CD1c-positive myeloid dendritic cell (primary cell): ENCODE results near the gene TEKT5.
"Not testable (repeated sequence)": the region's sequence is repeated elsewhere in the genome, so short reads cannot be mapped to it uniquely, and the experiment has no call there.

ENCODE experiments used
- DNase-seq: peaks from one replicate; pipeline ENCODE4 v3.0.0-alpha.2; 2016; ENCODE audit errors: extremely low spot score

Gene TEKT5

DNA sequence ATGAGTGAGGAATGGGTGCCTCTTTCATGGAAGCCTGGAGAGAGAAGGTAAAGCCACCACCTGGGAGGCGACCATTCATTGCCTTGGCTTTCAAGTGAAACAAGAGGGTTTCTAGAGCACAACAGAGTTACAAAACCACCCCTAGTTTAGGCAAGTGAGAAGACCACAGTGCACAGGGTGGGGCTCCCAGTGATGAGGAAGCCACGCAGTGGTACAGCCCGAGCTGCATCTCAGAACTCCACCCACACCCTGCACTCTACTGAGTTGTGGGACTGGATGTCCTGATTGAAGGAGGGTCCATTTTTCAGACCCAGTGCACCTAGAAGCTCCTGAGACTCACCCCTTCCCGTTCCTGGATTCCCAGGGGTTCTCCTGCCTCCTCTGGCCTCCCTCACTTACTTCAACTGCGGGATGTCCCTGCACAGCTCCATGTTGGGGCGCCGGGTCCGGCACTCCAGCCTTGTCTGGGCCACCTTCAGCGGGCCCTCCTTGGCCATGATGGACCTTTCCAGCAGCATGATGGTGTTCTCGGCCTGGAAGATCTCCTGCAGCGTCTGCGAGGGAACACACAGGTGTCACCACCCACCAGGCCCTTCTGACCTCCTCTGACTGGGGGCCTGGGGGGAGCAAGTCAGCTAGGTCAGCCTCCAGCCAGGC, 59.2 kb downstream of the TEKT5 start:
- no peak for DNase-seq

DNA sequence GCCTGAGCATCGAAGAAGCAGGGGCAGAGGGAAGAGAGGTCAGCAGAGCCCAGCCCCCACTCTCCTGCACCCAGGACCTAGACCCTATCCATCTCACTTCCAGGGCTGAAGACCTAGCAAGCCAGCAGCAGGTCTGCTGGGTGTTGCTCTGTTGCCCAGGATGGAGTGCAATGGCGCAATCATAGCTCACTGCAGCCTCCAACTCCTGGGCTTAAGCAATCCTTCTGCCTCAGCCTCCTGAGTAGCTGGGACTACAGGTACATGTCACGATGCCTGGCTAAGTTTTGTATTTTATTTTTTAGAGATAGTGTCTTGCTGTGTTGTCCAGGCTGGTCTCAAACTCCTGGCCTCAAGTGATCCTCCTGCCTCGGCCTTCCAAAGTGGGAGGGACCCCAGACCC, 61.3 kb downstream of the TEKT5 start:
- not testable (repeated sequence) for DNase-seq

DNA sequence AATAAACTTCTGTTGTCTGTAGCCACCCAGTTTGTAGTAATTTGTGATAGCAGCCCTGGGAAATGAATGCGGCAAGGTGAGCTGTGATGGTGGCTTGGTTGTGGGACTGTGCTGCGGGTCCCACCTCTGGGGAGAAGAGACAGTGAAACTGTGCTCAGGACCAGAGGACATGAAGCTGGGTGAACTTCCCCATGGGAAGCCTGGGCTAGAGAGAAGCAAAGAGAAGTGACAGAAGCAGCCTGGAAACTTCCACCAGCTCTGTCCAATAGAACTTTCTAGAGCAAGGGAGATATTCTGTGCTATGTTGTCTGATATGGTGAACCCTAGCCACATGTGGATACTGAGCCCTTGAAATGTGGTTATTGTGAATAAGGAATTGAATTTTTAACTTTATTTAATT, 62.8 kb downstream of the TEKT5 start:
- peak; percentile 26 for DNase-seq

- no peak for DNase-seq
Measured at GRCh38 chr16:10629592-10629963, 65.2 kb downstream of the TEKT5 start.

DNA sequence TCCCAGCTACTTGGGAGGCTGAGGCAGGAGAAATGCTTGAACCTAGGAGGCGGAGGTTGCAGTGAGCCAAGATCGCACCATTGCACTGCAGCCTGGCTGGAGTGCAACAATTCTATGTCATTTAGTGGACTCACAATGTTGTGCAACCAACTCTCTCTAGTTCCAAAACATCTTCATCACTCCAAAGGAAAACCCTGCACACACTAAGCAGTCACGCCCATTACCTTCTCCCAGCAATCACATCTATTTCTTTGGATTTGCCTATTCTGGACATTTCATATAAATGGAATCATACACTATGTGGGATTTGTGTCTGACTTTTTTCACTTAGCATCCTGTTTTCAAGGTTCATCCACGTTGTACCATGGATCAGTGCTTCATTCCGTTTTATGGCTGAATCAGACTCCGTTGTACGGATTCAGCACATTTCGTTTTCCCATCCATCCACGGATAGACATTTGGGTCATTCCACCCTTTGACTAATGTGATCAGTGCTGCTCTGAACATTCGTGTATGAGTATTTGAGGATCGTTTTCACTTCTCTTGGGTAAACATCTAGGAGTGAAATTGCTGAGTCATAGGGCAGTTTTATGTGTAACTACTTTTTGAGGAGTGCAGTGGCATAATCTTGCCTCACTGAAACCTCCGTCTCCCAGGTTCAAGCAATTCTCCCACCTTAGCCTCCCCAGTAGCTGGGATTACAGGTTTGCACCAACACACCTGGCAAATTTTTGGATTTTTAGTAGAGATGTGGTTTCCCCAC, 69.0 kb downstream of the TEKT5 start:
- peak; percentile 30 for DNase-seq

DNA sequence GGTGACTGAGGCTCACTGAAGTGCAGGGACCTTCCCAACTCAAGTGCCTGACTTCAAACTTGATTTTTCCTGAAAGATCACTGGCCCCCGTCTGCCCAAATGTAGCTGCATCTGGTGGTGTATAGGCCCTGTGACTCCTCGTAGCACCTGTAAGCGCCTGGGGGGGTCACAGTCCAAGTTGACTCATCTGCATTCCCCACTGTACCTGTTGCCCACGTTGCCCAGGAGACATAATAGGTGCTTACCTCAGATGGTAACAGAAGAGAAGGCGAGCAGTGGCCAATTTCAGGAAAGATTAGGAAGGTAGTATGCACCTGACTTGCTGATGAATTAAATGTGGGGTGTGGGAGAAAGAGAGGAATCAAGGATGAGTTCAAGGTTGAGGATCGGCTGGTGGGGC, 70.2 kb downstream of the TEKT5 start:
- DNase-seq: no peak

GRCh38 chr16:10623059-10623458, 71.7 kb downstream of the TEKT5 start:
- DNase-seq: no peak

DNA sequence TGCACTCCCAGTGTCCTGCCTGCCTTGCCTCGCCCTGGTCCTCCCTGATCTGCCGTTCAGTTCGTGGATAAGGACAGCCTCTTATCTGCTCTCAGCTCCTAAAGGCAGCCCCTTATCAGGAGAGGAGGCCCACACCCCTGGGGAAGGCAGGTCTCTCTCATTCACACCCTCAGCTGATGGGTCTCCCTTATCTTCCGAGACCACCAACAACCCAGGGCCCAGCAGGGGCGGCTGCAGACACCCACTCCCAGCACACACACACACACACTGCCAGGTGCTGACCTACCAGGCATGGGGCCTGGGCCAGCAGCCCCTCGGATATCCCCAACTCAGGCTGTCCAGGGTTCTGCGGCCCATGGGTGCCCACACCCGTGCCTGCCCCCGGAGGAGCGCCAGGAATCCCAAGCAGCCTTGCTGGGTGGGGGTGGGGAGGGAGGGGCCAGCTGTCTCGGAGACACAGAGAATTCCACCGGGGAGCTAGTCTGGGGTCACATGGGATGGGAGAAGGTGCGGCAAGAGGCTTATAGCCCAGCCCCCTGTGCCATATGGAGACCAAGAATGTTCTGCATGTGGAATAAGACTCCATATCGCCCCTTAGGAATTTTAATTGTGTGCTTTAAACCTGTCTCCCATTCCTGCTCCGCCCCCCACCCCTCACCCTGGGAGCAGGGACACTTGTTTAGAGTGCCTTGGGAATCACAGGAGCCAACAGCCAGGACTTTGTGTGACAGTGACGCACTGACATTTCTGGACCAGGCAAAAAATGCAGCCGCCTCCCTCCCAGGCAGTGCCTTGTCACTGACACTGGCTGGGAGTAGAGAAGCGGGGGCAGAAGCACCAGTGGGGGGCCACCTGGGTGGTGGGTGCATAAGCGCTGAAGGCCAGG, 72.5 kb downstream of the TEKT5 start:
- no peak for DNase-seq

DNA sequence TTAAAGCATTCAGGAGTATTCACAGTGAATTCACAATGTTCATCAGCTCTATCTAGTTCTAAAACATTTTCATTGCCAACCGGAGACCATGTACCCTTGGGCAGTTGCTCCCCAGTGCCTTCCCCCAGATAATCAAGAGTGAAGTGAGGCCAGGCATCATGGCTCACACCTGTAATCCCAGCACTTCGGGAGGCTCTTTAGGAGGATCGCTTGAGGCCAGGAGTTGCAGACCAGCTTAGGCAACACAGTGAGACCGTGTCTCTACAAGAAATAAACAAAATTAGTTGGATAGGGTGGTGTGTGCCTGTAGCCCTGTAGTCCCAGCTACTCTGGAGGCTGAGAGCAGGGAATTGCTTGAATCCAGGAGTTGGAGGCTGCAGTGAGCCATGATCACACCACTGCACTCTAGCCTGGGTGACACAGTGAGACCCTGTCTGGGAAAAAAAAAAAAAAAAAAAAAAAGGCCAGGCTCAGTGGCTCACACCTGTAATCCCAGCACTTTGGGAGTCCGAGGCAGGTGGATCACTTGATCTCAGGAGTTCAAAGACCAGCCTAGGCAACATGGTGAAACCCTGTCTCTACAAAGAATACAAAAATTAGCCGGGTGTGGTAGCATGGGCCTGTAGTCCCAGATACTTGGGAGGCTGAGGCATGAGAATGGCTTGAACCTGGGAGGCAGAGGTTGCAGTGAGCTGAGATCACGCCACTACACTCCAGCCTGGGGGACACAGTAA, 73.3 kb downstream of the TEKT5 start:
- not testable (repeated sequence) for DNase-seq

DNA sequence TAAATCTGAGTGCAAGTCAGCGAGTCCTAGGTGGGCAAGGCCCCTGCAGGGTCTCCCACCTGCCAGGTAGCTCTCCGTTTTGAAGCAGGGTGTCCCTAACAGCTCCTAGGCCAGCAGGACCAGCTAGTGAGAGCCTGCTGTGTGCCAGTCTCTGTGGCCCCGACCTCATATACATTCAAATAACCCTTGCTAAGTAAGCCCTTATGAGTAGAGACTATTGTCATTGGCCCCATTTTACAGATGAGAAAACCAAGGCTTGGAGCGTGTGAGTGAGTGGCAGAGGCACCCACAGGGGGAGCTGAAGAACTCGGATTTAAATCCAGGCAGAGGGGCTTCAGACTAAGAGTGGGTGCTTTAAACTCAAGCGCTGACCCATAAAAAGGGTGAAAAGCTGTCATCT, 74.6 kb downstream of the TEKT5 start:
- DNase-seq: no peak

GRCh38 chr16:10619271-10619849, 75.4 kb downstream of the TEKT5 start:
- peak; percentile 55 for DNase-seq

DNA sequence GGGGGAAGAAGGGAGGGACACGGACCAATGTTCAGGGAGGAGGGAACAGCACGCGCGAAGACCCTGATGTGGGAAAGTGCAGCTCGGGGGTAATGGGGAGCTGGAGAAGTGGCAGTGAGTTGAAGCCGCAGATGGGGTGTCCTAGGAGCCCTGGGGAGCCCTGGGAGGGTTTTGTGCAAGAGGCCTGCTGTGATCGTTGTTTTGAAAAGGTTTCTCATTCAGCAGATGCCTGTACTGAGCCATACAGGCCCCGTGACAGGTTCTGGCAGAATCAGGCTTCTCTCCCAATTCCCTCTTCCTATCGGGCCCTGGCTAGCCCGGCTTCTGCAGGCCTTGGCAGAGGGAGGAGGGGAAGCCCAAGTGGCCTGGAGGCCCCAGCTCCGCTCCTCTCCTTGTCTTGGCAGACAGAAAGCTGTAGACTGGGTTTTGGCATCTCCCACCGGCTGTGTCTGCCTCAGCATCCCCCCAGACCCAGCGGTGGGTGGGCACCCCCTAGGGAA, 76.0 kb downstream of the TEKT5 start:
- DNase-seq: no peak

- no peak for DNase-seq
Measured at GRCh38 chr16:10617662-10618420, 76.9 kb downstream of the TEKT5 start.

DNA sequence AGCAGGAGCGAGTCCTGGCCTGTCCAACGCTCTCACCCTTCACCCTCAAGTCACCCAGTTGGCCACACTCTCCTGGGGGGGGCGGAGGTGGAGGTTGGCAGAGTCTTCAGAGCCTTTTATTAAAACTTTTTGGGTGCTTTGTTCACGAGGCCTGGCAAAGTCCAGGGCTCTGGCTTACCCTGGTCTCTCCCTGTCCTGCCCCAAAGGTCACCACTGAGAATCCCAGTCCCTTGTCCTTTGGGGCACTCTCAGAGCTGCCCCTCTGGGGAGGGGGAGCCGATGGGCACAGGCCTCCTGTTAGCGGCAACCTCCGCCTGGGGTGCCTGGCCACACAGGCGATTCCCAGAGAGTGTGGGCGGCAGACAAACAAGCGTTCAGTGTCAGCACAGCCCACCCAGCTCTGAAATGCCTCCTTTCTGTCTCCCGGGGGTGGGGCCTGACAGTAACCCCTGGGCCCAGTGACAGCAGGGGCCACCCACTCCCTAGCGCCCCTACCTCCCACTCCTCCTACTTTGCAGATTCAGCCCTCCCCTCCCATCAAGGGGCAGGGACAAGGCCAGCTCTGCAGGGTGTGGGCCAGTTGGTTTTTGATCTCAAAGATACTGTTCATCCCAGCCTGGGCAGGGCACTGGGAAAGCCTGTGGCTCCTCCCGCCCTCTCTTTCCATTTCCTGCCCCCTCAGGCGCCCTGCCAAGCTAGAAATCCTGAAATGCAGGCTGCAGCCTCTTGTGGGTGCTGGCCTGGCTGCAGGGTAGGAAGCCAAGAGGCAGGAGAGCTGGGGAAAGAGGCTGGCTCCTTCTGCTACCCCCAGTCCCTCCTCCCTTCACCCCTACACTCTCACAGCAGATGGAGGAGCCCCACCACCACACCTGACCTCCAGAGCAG, 77.7 kb downstream of the TEKT5 start:
- no peak for DNase-seq

DNA sequence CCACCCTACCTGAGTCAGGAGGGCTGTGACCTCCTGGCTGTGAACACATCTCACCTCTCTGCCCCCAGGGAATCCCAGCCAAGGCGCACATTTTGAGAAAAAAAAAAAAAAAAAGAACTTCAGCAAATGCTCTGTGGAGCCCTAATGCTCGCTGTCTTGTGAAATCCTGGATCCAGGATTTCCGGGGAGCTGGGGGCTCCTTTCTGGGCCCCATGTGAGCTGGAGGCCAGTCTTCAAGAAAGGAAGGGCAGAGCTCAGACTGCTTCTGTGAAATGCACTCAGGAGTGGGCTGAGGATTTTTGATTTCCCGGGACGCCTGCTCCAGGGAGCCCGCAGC, 78.3 kb downstream of the TEKT5 start:
- no peak for DNase-seq

DNA sequence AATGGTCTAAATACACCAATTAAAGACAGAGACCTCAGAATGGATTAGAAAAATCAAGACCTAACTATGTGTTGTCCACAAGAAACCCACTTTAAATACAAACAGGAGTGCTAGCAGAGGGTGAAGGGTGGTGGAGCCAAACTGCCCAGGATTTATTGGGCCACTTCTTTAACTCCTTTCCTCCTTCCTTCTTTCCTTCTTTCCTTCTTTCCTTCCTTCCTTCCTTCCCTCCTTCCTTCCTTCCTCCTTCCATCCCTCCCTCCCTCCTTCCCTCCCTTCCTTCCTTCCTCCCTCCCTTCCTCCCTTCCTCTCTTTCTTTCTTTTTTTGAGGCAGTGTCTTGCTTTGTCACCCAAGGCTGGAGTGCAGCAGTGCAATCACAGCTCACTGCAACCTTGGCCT, 80.0 kb downstream of the TEKT5 start:
- DNase-seq: no peak

GRCh38 chr16:10613785-10614485, 80.8 kb downstream of the TEKT5 start:
- peak; percentile 48 for DNase-seq

- DNase-seq: no peak
Measured at GRCh38 chr16:10612649-10613179, 82.0 kb downstream of the TEKT5 start.

DNA sequence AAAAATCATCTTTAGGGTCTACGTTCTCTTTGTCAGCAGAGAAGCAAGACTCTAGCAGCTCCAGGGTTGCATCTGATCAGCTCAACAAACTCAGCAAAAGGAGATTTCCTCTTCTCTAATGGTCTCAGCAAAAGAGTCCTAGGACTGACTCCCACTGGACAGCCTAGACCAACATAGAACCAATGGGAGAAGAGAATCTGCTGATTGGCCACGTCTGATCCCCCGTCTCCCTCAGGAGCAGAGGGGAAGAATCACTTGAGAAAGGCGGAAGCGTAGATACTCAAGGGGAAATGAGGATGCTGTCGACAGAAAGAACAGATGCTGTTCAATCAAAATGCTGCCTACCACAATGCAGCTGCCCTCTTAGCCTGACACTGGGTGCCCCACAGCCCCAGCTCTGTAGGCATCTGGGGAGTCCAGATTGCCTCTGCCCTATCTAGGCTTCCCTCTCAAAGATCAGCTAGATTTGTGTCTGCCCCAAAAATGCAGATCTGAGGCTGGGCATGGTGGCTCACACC, 82.8 kb downstream of the TEKT5 start:
- DNase-seq: no peak
